Measurements from ENCODE around the gene MBNL1. TPM values are rescaled to one million over a fixed set of nuclear protein-coding genes. Genes with fewer than 3 reads are reported as not detected.

Gene MBNL1
- total RNA-seq, 1 experiment from 2014 or later = 139 TPM

- Mint-ChIP-seq H3K27ac (ENCODE audit: low read depth, unreplicated experiment) (no peak overlapping the region), H3K4me3 (ENCODE audit: unreplicated experiment) (no peak overlapping the region), H3K9me3 (ENCODE audit: unreplicated experiment) (peaks cover 8% of the 10 kb centered on the region), H3K36me3 (ENCODE audit: insufficient read depth, unreplicated experiment) (peaks cover 15% of the 10 kb centered on the region), H3K4me1 (ENCODE audit: insufficient read depth, unreplicated experiment) (peaks cover 29% of the 10 kb centered on the region), H3K27me3 (ENCODE audit: insufficient read depth, unreplicated experiment) (no peaks in the 10 kb centered on the region)
- intact Hi-C loops (cut with micrococcal nuclease) = no loop called here
- POLR2A ChIA-PET = interaction anchor here (0.5 to 2.0 kb wide), 5 partner anchors 11 to 231 kb away, joined by 3 to 7 read pairs (median 3); partner anchors contain the start of gene MBNL1
- DNase-seq (ENCODE audit: unreplicated experiment) = no peak
- CTCF ChIA-PET = interaction anchor here (0.8 kb wide), 1 partner anchor 13 kb away, joined by 4 read pairs; no protein-coding TSS in a partner anchor
- BruUV-seq (replicated peaks) = no TSS peak
- TF ChIP-seq CTCF (IDR thresholded peaks at IDR 0.05; ENCODE audit: unreplicated experiment) = no peak
Measured at GRCh38 chr3:152316318-152316717, 47.6 kb downstream of the MBNL1 start.

- peaks cover 35% of the 10 kb centered on the region for H3K4me1 Mint-ChIP-seq (ENCODE audit: insufficient read depth, unreplicated experiment)
Measured at GRCh38 chr3:152317184-152317583, 48.5 kb downstream of the MBNL1 start.

GRCh38 chr3:152317956-152318355 is 49.2 kb downstream of the MBNL1 start:
- POLR2A ChIA-PET = interaction anchor here (0.6 to 2.1 kb wide), 5 partner anchors 10 to 235 kb away, joined by 3 to 8 read pairs (median 3); no protein-coding TSS in a partner anchor
- Mint-ChIP-seq H3K4me3 (ENCODE audit: unreplicated experiment) (no peak overlapping the region), H3K36me3 (ENCODE audit: insufficient read depth, unreplicated experiment) (peaks cover 21% of the 10 kb centered on the region), H3K27me3 (ENCODE audit: insufficient read depth, unreplicated experiment) (no peaks in the 10 kb centered on the region), H3K4me1 (ENCODE audit: insufficient read depth, unreplicated experiment) (peaks cover 35% of the 10 kb centered on the region), H3K27ac (ENCODE audit: low read depth, unreplicated experiment) (no peak overlapping the region), H3K9me3 (ENCODE audit: unreplicated experiment) (peaks cover 8% of the 10 kb centered on the region)
- intact Hi-C loops (cut with micrococcal nuclease) = no loop called here
- DNase-seq (ENCODE audit: unreplicated experiment) = no peak
- no peak for TF ChIP-seq CTCF (IDR thresholded peaks at IDR 0.05; ENCODE audit: unreplicated experiment)
- no TSS peak for BruUV-seq (replicated peaks)
- CTCF ChIA-PET = interaction anchor here (0.6 to 1.2 kb wide), 3 partner anchors 12 to 517 kb away, joined by 3 read pairs; no protein-coding TSS in a partner anchor

More at GRCh38 chr3:152317184-152317583, 48.5 kb downstream of the MBNL1 start:
- POLR2A ChIA-PET = interaction anchor here (1.2 to 2.1 kb wide), 3 partner anchors 9 to 48 kb away, joined by 4 to 7 read pairs (median 6); partner anchors contain the start of gene MBNL1
- H3K27me3 Mint-ChIP-seq (ENCODE audit: insufficient read depth, unreplicated experiment) = no peaks in the 10 kb centered on the region
- no peak overlapping the region for H3K27ac Mint-ChIP-seq (ENCODE audit: low read depth, unreplicated experiment)
- CTCF ChIA-PET = interaction anchor here (1.0 kb wide), 1 partner anchor 12 kb away, joined by 3 read pairs; no protein-coding TSS in a partner anchor
- TF ChIP-seq CTCF (IDR thresholded peaks at IDR 0.05; ENCODE audit: unreplicated experiment) = no peak
- DNase-seq (ENCODE audit: unreplicated experiment) = no peak
- BruUV-seq (replicated peaks) = no TSS peak
- no peak overlapping the region for H3K4me3 Mint-ChIP-seq (ENCODE audit: unreplicated experiment)
- peaks cover 18% of the 10 kb centered on the region for H3K36me3 Mint-ChIP-seq (ENCODE audit: insufficient read depth, unreplicated experiment)
- intact Hi-C loops (cut with micrococcal nuclease) = no loop called here
- peaks cover 8% of the 10 kb centered on the region for H3K9me3 Mint-ChIP-seq (ENCODE audit: unreplicated experiment)

GRCh38 chr3:152318512-152318911 is 49.8 kb downstream of the MBNL1 start:
- peaks cover 35% of the 10 kb centered on the region for H3K4me1 Mint-ChIP-seq (ENCODE audit: insufficient read depth, unreplicated experiment)
- H3K36me3 Mint-ChIP-seq (ENCODE audit: insufficient read depth, unreplicated experiment) = peaks cover 21% of the 10 kb centered on the region
- intact Hi-C loops (cut with micrococcal nuclease) = no loop called here
- no peak overlapping the region for H3K27ac Mint-ChIP-seq (ENCODE audit: low read depth, unreplicated experiment)
- CTCF ChIA-PET = interaction anchor here (0.6 to 1.2 kb wide), 2 partner anchors 13 to 517 kb away, joined by 3 read pairs; no protein-coding TSS in a partner anchor
- POLR2A ChIA-PET = interaction anchor here (0.5 to 2.1 kb wide), 7 partner anchors 10 to 236 kb away, joined by 3 to 8 read pairs (median 3); no protein-coding TSS in a partner anchor
- no peak for TF ChIP-seq CTCF (IDR thresholded peaks at IDR 0.05; ENCODE audit: unreplicated experiment)
- no peak overlapping the region for H3K4me3 Mint-ChIP-seq (ENCODE audit: unreplicated experiment)
- no peaks in the 10 kb centered on the region for H3K27me3 Mint-ChIP-seq (ENCODE audit: insufficient read depth, unreplicated experiment)
- DNase-seq (ENCODE audit: unreplicated experiment) = no peak
- H3K9me3 Mint-ChIP-seq (ENCODE audit: unreplicated experiment) = peaks cover 8% of the 10 kb centered on the region
- no TSS peak for BruUV-seq (replicated peaks)

Data from MCF 10A (cell line).